ENCODE measurements around the gene NARF. TPM values are rescaled to one million over a fixed set of nuclear protein-coding genes. Genes with fewer than 3 reads are reported as not detected.
"Not testable (repeated sequence)": the region's sequence is repeated elsewhere in the genome, so short reads cannot be mapped to it uniquely, and the experiment has no call there.

Gene NARF
- total RNA-seq, 1 donor from 2014 or later, result 64.4 TPM

DNA sequence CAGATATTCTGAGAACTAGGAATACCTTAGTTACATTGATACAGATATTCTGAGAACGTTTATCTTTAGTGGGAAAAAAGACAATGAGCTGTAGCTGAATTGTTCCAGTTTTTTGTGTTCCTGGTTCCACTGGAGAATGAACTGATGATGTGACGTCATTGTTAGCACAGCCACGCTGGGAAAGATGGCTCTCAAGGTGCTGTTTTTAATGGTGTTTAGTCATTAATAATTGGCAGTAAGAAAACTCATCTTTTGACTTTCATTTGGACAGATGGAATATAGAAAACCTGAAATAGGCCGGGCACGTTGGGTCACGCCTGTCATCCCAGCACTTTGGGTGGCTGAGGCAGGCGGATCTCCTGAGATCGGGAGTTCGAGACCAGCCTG lies 71.4 kb downstream of the NARF start:
- TF ChIP-seq, protein P1, sequence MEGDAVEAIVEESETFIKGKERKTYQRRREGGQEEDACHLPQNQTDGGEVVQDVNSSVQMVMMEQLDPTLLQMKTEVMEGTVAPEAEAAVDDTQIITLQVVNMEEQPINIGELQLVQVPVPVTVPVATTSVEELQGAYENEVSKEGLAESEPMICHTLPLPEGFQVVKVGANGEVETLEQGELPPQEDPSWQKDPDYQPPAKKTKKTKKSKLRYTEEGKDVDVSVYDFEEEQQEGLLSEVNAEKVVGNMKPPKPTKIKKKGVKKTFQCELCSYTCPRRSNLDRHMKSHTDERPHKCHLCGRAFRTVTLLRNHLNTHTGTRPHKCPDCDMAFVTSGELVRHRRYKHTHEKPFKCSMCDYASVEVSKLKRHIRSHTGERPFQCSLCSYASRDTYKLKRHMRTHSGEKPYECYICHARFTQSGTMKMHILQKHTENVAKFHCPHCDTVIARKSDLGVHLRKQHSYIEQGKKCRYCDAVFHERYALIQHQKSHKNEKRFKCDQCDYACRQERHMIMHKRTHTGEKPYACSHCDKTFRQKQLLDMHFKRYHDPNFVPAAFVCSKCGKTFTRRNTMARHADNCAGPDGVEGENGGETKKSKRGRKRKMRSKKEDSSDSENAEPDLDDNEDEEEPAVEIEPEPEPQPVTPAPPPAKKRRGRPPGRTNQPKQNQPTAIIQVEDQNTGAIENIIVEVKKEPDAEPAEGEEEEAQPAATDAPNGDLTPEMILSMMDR (conservative IDR thresholded peaks at IDR 0.05; ENCODE audit: low read depth, low read length), result no peak
- no peak overlapping the region for H3K4me3 ChIP-seq (ENCODE audit: low read depth, low read length)
- DNase-seq (ENCODE audit: low read depth), result no peak

DNA sequence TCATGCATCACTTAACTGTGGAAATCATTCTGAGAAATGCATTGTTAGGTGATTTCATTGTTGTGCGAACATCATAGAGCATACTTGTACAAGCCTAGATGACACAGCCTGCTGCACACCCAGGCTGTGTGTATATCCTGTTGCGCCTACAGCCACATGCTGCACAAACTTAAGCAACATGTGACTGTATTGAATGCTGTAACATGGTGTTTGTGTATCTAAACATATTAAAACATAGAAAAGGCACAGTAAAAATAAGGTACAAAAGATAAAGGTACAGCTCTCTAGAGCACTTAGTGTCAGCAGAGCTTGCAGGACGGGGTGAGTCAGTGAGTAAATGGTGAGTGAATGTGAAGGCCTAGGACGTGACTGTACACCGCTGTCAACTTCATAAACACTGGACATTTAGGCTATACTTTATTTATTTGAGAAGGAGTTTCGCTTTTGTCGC lies 72.9 kb downstream of the NARF start:
- DNase-seq (ENCODE audit: low read depth), result no peak
- no peak overlapping the region for H3K4me3 ChIP-seq (ENCODE audit: low read depth, low read length)
- TF ChIP-seq, protein P1 (conservative IDR thresholded peaks at IDR 0.05; ENCODE audit: low read depth, low read length), result no peak

DNA sequence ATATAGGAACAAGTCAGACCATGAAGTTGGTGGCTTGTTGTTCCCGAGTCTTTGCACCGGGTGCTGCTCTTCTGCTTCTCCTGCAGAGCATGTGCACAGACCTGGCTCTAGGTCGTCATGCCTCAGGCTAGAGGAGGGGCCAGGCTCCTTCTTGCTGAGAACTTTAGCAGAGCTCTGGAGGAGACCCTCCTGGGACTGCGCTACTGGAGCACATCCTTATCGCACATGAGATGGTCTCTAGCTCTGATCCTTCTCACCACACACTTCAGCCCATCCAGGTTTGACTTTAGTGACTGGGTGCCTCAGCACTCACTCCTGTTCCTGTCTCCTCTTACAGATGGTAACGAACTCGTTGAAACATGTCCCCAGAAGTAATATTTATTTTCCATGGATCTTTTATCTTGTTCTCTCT lies 75.9 kb downstream of the NARF start:
- TF ChIP-seq, protein P1 (conservative IDR thresholded peaks at IDR 0.05; ENCODE audit: low read depth, low read length), result no peak
- H3K4me3 ChIP-seq (ENCODE audit: low read depth, low read length), result no peak overlapping the region

DNA sequence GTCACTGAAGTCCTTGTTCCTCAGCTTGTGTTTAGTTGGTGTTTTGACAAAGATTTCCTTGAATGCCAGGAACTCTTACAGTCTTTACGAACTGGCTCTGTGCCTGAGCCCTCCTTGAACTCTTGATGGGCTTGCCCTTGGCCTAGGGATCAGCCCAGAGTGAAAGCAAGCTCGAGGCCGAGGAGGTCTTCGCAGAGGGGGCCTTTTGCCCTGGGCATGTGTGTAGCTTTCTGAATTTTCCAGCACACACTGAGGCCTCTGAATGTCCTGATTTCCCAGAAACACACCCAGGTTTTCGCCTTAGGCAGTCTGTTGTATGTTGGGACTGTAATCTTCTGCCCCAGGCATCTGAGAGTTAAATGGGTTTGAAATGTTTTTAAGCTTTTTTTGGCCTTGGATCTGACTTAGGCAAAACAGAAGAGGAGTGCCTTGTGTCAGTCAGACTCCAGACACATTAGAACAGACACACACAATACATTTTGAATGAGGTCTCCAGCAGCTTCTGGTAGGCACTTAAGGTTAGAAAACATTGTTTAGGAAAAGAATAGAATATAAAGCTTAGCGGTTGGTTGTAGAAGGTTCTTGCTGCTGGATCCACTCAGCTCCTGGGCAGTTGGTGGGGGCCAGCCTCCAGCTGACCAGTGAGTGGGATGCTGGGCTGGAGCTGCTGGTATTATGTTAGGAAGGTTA lies 78.1 kb downstream of the NARF start:
- no peak for DNase-seq (ENCODE audit: low read depth)
- TF ChIP-seq, protein P1 (conservative IDR thresholded peaks at IDR 0.05; ENCODE audit: low read depth, low read length), result no peak
- no peak overlapping the region for H3K4me3 ChIP-seq (ENCODE audit: low read depth, low read length)

More for the DNA sequence above, 75.9 kb downstream of the NARF start:
- DNase-seq (ENCODE audit: low read depth), result no peak

DNA sequence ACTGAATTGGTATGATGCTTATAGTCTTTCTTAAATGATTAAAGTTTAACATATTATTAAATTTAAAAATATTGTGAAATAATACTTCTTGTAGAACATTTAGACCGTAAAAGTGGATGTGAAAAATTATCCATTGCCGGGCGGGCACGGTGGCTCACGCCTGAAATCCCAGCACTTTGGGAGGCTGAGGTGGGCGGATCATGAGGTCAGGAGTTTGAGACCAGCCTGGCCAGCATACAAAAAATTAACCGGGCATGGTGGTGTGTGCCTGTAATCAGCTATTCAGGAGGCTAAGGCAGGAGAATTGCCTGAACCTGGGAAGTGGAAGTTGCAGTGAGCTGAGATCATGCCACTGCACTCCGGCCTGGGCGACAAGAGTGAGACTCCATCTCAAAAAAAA lies 78.7 kb downstream of the NARF start:
- not testable (repeated sequence) for DNase-seq (ENCODE audit: low read depth); H3K4me3 ChIP-seq (ENCODE audit: low read depth, low read length)

DNA sequence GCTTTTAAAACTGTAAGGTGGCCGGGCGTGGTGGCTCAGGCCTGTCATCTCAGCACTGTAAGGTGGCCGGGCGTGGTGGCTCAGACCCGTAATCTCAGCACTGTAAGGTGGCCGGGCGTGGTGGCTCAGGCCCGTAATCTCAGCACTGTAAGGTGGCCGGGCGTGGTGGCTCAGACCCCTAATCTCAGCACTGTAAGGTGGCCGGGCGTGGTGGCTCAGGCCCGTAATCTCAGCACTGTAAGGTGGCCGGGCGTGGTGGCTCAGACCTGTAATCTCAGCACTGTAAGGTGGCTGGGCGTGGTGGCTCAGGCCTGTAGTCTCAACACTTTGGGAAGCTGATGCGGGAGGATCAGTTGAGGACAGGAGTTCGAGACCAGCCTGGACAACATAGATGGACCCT lies 80.5 kb downstream of the NARF start:
- H3K4me3 ChIP-seq (ENCODE audit: low read depth, low read length); DNase-seq (ENCODE audit: low read depth): not testable (repeated sequence)

Other genes starting within 250 kb of the NARF start
- gene CCDC57, start 245.9 kb upstream of the NARF start, total RNA-seq, result 10.5 and 10.8 TPM in 2 replicates
- 169 and 190 TPM in 2 replicates for gene SLC16A3, start 229.7 kb upstream of the NARF start, total RNA-seq
- gene CSNK1D, start 185.0 kb upstream of the NARF start, total RNA-seq, result 32.0 and 54.1 TPM in 2 replicates
- gene CD7, start 141.1 kb upstream of the NARF start, total RNA-seq, result not detected in 2 replicates
- 0.75 and 1.9 TPM in 2 replicates for gene SECTM1, start 125.0 kb upstream of the NARF start, total RNA-seq
- 0.07 TPM in 1 of 2 replicates, not detected in the other for gene TEX19, start 99.5 kb upstream of the NARF start, total RNA-seq
- not detected in 2 replicates for gene UTS2R, start 87.0 kb upstream of the NARF start, total RNA-seq
- gene HEXD, start 40.4 kb upstream of the NARF start, total RNA-seq, result 10.7 and 11.4 TPM in 2 replicates
- gene OGFOD3, start 40.2 kb upstream of the NARF start, total RNA-seq, result 29.4 and 63.9 TPM in 2 replicates
- 72.1 and 78.8 TPM in 2 replicates for gene CYBC1, start 8.0 kb upstream of the NARF start, total RNA-seq
- 33.4 and 46.4 TPM in 2 replicates for gene FOXK2, start 61.0 kb downstream of the NARF start, total RNA-seq
- 81.3 and 94.4 TPM in 2 replicates for gene WDR45B, start 189.7 kb downstream of the NARF start, total RNA-seq
- gene RAB40B, start 240.0 kb downstream of the NARF start, total RNA-seq, result 4.1 and 7.8 TPM in 2 replicates